H1 (cell line): ENCODE results near the gene RIN1. TPM values are rescaled to one million over a fixed set of nuclear protein-coding genes. Genes with fewer than 3 reads are reported as not detected.

Experiments used
- ASH2L ChIP-seq: fragments of 200-600, 300-600 bp; sonication (generic); IDR thresholded peaks from one replicate; pipeline ENCODE4 v1.7.1; 2017; ENCODE audit warnings: low read length
- CBX8 ChIP-seq: fragments of 300-800, 300-1000 bp; sonication (generic); IDR thresholded peaks from 2 replicates; pipeline ENCODE4 v1.7.1; 2016; ENCODE audit warnings: low read depth, low read length, borderline replicate concordance
- CHD2 ChIP-seq: IDR thresholded peaks from 2 replicates; pipeline ENCODE4 v1.6.1; 2012; ENCODE audit warnings: low read length, improper control_type of control experiment
- NRF1 ChIP-seq: IDR thresholded peaks from 2 replicates; pipeline ENCODE4 v1.6.1; 2011; ENCODE audit warnings: mild to moderate bottlenecking, low read depth, low read length, improper control_type of control experiment
- PHF8 ChIP-seq: fragments of 200-600 bp; sonication (generic); conservative IDR thresholded peaks from 2 replicates; pipeline ENCODE4 v1.7.1; 2012; ENCODE audit warnings: low read depth, mild to moderate bottlenecking, inconsistent platforms, low read length, moderate library complexity
- RAD21 ChIP-seq, 2 experiments: IDR thresholded peaks in 1 of 2; conservative IDR thresholded peaks in 1 of 2; 2 replicates each; pipeline ENCODE4 v1.6.1; 2011; ENCODE audit warnings: low read depth in 2 of 2, low read length in 2 of 2, improper control_type of control experiment in 1 of 2, inconsistent platforms in 1 of 2, mild to moderate bottlenecking in 1 of 2, moderate library complexity in 1 of 2
- polyA plus RNA-seq, 7 experiments: library from polyadenylated mRNA; depleted of rRNA in 3 of 7; stranded (reverse) in 5 of 7; unstranded in 2 of 7; fragments of >200 nt in 5 of 7; fragments of 200-250 nt in 2 of 7; gene quantifications; 1 replicate in 5 of 7; 2 replicates in 1 of 7; 4 replicates in 1 of 7; pipeline versions ENCODE4 v1.2.1 to v1.2.3, GENCODE V29; 2011 to 2013; ENCODE audit warnings: missing spikeins in 2 of 7, mixed read lengths in 2 of 7
- total RNA-seq: library from RNA; stranded (reverse); fragmentation: NEBNext Ultra II Directional; extraction: Animal tissue kit (Norgen Biotek cat#: 25700); gene quantifications from 2 replicates; pipeline ENCODE4 v1.2.1, GENCODE V29; 2021
- TF ChIP-seq, protein P1 (sequence below): fragments of 300-600 bp; sonication (generic); IDR thresholded peaks from 2 replicates; pipeline ENCODE4 v1.7.1; 2012; ENCODE audit warnings: low read length, moderate library complexity, mild to moderate bottlenecking, inconsistent platforms; ENCODE audit not compliant: insufficient replicate concordance

The RIN1 gene
- total and polyA plus RNA-seq, 2 of the 8 experiments (the other 6 are each of a cell fraction or from before 2014, with no cell fraction given): 2.5 to 5.4 TPM

DNA sequence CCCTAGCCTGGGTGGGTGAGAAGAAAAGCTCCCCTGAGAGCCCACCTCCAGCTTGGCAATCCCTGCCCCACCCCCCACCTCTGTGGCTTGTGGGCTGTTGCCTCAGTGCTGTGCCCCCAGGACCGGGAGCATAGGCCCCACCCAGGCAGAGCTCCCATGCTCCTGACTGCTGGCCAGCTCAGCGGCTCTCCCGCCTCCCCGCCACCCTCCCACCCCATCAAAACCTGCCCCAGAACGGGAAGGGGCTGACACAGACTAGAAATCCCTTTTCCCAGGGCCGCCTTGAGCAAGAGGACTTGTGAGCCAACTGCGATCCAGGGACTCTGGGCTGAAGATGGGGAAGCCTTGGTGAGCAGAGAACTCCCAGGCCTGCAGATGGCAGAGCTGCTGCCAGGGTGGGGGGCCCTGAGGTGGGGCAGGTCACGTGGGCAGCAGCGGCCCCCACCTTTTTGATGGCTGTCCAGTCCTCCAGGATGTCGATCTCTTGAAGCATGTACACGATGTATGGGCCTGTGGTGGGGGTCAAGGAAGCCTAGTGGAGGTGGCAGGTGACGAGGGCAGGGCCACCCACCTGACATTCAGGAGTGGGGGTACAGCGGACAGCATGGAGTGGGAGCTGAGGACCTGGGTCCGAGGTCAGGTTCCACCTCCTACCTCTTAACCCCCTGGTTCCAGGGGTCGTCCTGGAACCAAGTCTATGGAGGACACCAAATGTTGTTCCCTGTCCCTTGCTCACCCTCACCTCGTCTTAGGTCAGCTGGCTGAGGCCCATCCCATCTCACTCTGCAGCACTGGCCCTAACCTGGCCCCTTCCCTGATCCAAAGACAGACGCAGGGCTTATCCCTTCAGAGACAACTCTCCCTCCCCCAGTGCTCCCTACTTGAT lies 2.3 kb upstream of the RIN1 start (continued):
- TF ChIP-seq, protein P1, sequence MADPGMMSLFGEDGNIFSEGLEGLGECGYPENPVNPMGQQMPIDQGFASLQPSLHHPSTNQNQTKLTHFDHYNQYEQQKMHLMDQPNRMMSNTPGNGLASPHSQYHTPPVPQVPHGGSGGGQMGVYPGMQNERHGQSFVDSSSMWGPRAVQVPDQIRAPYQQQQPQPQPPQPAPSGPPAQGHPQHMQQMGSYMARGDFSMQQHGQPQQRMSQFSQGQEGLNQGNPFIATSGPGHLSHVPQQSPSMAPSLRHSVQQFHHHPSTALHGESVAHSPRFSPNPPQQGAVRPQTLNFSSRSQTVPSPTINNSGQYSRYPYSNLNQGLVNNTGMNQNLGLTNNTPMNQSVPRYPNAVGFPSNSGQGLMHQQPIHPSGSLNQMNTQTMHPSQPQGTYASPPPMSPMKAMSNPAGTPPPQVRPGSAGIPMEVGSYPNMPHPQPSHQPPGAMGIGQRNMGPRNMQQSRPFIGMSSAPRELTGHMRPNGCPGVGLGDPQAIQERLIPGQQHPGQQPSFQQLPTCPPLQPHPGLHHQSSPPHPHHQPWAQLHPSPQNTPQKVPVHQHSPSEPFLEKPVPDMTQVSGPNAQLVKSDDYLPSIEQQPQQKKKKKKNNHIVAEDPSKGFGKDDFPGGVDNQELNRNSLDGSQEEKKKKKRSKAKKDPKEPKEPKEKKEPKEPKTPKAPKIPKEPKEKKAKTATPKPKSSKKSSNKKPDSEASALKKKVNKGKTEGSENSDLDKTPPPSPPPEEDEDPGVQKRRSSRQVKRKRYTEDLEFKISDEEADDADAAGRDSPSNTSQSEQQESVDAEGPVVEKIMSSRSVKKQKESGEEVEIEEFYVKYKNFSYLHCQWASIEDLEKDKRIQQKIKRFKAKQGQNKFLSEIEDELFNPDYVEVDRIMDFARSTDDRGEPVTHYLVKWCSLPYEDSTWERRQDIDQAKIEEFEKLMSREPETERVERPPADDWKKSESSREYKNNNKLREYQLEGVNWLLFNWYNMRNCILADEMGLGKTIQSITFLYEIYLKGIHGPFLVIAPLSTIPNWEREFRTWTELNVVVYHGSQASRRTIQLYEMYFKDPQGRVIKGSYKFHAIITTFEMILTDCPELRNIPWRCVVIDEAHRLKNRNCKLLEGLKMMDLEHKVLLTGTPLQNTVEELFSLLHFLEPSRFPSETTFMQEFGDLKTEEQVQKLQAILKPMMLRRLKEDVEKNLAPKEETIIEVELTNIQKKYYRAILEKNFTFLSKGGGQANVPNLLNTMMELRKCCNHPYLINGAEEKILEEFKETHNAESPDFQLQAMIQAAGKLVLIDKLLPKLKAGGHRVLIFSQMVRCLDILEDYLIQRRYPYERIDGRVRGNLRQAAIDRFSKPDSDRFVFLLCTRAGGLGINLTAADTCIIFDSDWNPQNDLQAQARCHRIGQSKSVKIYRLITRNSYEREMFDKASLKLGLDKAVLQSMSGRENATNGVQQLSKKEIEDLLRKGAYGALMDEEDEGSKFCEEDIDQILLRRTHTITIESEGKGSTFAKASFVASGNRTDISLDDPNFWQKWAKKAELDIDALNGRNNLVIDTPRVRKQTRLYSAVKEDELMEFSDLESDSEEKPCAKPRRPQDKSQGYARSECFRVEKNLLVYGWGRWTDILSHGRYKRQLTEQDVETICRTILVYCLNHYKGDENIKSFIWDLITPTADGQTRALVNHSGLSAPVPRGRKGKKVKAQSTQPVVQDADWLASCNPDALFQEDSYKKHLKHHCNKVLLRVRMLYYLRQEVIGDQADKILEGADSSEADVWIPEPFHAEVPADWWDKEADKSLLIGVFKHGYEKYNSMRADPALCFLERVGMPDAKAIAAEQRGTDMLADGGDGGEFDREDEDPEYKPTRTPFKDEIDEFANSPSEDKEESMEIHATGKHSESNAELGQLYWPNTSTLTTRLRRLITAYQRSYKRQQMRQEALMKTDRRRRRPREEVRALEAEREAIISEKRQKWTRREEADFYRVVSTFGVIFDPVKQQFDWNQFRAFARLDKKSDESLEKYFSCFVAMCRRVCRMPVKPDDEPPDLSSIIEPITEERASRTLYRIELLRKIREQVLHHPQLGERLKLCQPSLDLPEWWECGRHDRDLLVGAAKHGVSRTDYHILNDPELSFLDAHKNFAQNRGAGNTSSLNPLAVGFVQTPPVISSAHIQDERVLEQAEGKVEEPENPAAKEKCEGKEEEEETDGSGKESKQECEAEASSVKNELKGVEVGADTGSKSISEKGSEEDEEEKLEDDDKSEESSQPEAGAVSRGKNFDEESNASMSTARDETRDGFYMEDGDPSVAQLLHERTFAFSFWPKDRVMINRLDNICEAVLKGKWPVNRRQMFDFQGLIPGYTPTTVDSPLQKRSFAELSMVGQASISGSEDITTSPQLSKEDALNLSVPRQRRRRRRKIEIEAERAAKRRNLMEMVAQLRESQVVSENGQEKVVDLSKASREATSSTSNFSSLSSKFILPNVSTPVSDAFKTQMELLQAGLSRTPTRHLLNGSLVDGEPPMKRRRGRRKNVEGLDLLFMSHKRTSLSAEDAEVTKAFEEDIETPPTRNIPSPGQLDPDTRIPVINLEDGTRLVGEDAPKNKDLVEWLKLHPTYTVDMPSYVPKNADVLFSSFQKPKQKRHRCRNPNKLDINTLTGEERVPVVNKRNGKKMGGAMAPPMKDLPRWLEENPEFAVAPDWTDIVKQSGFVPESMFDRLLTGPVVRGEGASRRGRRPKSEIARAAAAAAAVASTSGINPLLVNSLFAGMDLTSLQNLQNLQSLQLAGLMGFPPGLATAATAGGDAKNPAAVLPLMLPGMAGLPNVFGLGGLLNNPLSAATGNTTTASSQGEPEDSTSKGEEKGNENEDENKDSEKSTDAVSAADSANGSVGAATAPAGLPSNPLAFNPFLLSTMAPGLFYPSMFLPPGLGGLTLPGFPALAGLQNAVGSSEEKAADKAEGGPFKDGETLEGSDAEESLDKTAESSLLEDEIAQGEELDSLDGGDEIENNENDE: no peak
- no peak for TF ChIP-seq CHD2
- no peak for TF ChIP-seq PHF8
- TF ChIP-seq ASH2L: no peak
- no peak for TF ChIP-seq NRF1
- TF ChIP-seq CBX8: no peak
- TF ChIP-seq RAD21 (IDR thresholded peaks at IDR 0.05 in 1 of 2, conservative IDR thresholded peaks at IDR 0.05 in 1 of 2; ENCODE audit: low read depth in 2 of 2, low read length in 2 of 2): no peak
